CD4-positive, alpha-beta T cell (primary cell): Measurements from ENCODE around the gene KCNIP4. TPM values are rescaled to one million over a fixed set of nuclear protein-coding genes. Genes with fewer than 3 reads are reported as not detected.

ENCODE experiments used
- ATAC-seq: fragments of 200-7000 bp; cut with Tn5 transposase; one replicate; pipeline ENCODE4 v1.10.0; 2022; ENCODE audit warnings: mild to moderate bottlenecking; ENCODE audit not compliant: poor library complexity
- CTCF ChIA-PET: fragments of 350-600 bp; sonication (Branson Sonifier 250); formaldehyde crosslinking; loops from one replicate; lab custom pipeline; 2021; ENCODE audit warnings: antibody characterized with exemption, inconsistent platforms; lab: Charles Lee
- POLR2A ChIA-PET: fragments of 350-600 bp; sonication (Branson Sonifier 250); formaldehyde crosslinking; loops from one replicate; lab custom pipeline; 2021; ENCODE audit warnings: antibody characterized with exemption, inconsistent platforms; lab: Charles Lee
- DNase-seq, 14 experiments: peaks; one replicate each; pipeline ENCODE4 v3.0.0-alpha.2; 2013 to 2020; ENCODE audit warnings: mixed read lengths in 2 of 14
- H3K27ac ChIP-seq, 2 donors: one replicate each; pipeline versions ENCODE4 v1.5.1 to v1.7.0; 2013; ENCODE audit warnings: low read length in 2 of 2, low read depth in 1 of 2, mild to moderate bottlenecking in 1 of 2
- H3K27me3 ChIP-seq, 2 experiments: 1 replicate in 1 of 2; 2 replicates in 1 of 2; pipeline versions ENCODE4 v1.6.1 to v1.7.0; 2013; ENCODE audit warnings: low read length in 2 of 2, control low read depth in 1 of 2, mild to moderate bottlenecking in 1 of 2, moderate library complexity in 1 of 2; ENCODE audit not compliant: insufficient read depth in 2 of 2, control insufficient read depth in 1 of 2
- H3K36me3 ChIP-seq: one replicate; pipeline ENCODE4 v1.6.1; 2013; ENCODE audit warnings: low read length, control low read depth; ENCODE audit not compliant: insufficient read depth
- H3K4me1 ChIP-seq: one replicate; pipeline ENCODE4 v1.6.1; 2013; ENCODE audit warnings: low read length, control low read depth; ENCODE audit not compliant: insufficient read depth
- H3K4me3 ChIP-seq: one replicate; pipeline ENCODE4 v1.5.1; 2013; ENCODE audit warnings: mild to moderate bottlenecking, low read length, moderate library complexity
- H3K9me3 ChIP-seq, 2 experiments: 1 replicate in 1 of 2; 2 replicates in 1 of 2; pipeline versions ENCODE4 v1.6.1 to v1.7.0; 2013; ENCODE audit warnings: low read length in 2 of 2, mild to moderate bottlenecking in 2 of 2, control low read depth in 1 of 2, moderate library complexity in 1 of 2; ENCODE audit not compliant: control insufficient read depth in 1 of 2, insufficient read depth in 1 of 2
- H3K27ac Mint-ChIP-seq: one replicate; pipeline ENCODE4 v1.8.0; 2020; ENCODE audit warnings: mixed read lengths
- H3K27me3 Mint-ChIP-seq: one replicate; pipeline ENCODE4 v1.8.0; 2021; ENCODE audit warnings: mixed read lengths
- H3K36me3 Mint-ChIP-seq: one replicate; pipeline ENCODE4 v1.8.0; 2021; ENCODE audit warnings: low read depth, mixed read lengths
- H3K4me1 Mint-ChIP-seq: one replicate; pipeline ENCODE4 v1.8.0; 2021; ENCODE audit warnings: low read depth, mixed read lengths
- H3K4me3 Mint-ChIP-seq: one replicate; pipeline ENCODE4 v1.8.0; 2020; ENCODE audit warnings: mild to moderate bottlenecking, mixed read lengths
- H3K9me3 Mint-ChIP-seq: one replicate; pipeline ENCODE4 v1.8.0; 2020; ENCODE audit warnings: mixed read lengths
- CTCF ChIP-seq: fragments of 200-600 bp; IDR thresholded peaks from one replicate; pipeline ENCODE4 v1.8.0; 2022; ENCODE audit warnings: antibody characterized with exemption, mild to moderate bottlenecking
- intact Hi-C, 2 experiments: fragments of 100-400 bp; cut with DNase I in 1 of 2; cut with micrococcal nuclease in 1 of 2; formaldehyde crosslinking; loops; one replicate each; pipeline versions ENCODE4 v1.15.1 to v1.9.0; 2023 to 2025; cut with DNase I, micrococcal nuclease
- total RNA-seq, 174 experiments: library from RNA in 2 of 174; stranded (reverse) in 2 of 174; gene quantifications; one replicate each; pipeline ENCODE4 v1.2.3 and lab custom pipeline; 2021 to 2026

KCNIP4 gene
- total RNA-seq, 2 experiments from 2014 or later: not detected

GRCh38 chr4:21801661-21802385 lies 146.7 kb downstream of the KCNIP4 start:
- Histone ChIP-seq H3K4me1 (no peaks in the 10 kb centered on the region), H3K4me3 (no peak overlapping the region), H3K9me3 (no peaks in the 10 kb centered on the region), H3K36me3 (no peaks in the 10 kb centered on the region), H3K27ac (no peak overlapping the region), H3K27me3 (no peaks in the 10 kb centered on the region)
- Mint-ChIP-seq H3K36me3 (no peaks in the 10 kb centered on the region), H3K9me3 (no peaks in the 10 kb centered on the region), H3K4me1 (no peaks in the 10 kb centered on the region), H3K27me3 (no peaks in the 10 kb centered on the region), H3K4me3 (no peak overlapping the region), H3K27ac (no peak overlapping the region)
- CTCF ChIA-PET: no interaction called here
- intact Hi-C loops: no loop called here
- DNase-seq (no peak), ATAC-seq (no peak)
- no peak for TF ChIP-seq CTCF
- POLR2A ChIA-PET: no interaction called here

DNA sequence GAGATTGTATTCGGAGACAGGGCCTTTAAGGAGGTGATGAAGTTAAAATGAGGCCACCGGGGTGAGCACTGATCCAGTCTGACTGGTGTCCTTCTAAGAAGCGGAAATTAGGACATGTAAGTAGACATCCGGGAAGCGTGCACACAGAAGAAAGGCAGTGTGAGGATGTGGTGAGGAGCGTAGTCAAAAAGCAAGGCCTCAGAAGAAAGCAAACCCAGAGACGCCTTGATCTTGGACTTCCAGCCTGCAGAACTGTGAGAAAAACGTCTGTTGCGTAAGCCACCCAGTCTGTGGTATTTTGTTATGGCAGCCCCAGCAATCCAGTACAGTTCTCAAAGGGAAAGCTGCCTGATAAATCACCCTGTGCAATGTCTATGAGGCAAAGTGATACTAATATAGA lies 153.5 kb downstream of the KCNIP4 start:
- Mint-ChIP-seq H3K27ac (no peak overlapping the region), H3K27me3 (no peaks in the 10 kb centered on the region), H3K4me3 (no peak overlapping the region), H3K4me1 (no peaks in the 10 kb centered on the region), H3K9me3 (no peaks in the 10 kb centered on the region), H3K36me3 (no peaks in the 10 kb centered on the region)
- no peak for ATAC-seq
- TF ChIP-seq CTCF: no peak
- H3K27me3 ChIP-seq: no peaks in the 10 kb centered on the region
- intact Hi-C loops: loop anchor here in 1 of 2 experiments (10.0 kb wide), 1 partner anchor 590 kb away; no protein-coding TSS in a partner anchor
- H3K4me3 ChIP-seq: no peak overlapping the region
- no peak overlapping the region for H3K27ac ChIP-seq
- DNase-seq: peak in 3 of 14 experiments; percentile 1 to 41 (median 30)
- H3K36me3 ChIP-seq: no peaks in the 10 kb centered on the region
- peaks cover 0 to 4% of the 10 kb centered on the region in 2 experiments for H3K9me3 ChIP-seq
- ChIA-PET POLR2A (no interaction called here), CTCF (no interaction called here)
- no peaks in the 10 kb centered on the region for H3K4me1 ChIP-seq

GRCh38 chr4:21792736-21793135 lies 155.8 kb downstream of the KCNIP4 start:
- Mint-ChIP-seq H3K4me1 (no peaks in the 10 kb centered on the region), H3K27ac (no peak overlapping the region), H3K9me3 (no peaks in the 10 kb centered on the region), H3K4me3 (no peak overlapping the region), H3K36me3 (no peaks in the 10 kb centered on the region), H3K27me3 (no peaks in the 10 kb centered on the region)
- DNase-seq (no peak), ATAC-seq (no peak)
- no peak overlapping the region for H3K4me3 ChIP-seq
- TF ChIP-seq CTCF: no peak
- ChIA-PET CTCF (no interaction called here), POLR2A (no interaction called here)
- H3K27ac ChIP-seq: no peak overlapping the region
- no peaks in the 10 kb centered on the region for H3K27me3 ChIP-seq
- H3K36me3 ChIP-seq: no peaks in the 10 kb centered on the region
- peaks cover 0 to 4% of the 10 kb centered on the region in 2 experiments for H3K9me3 ChIP-seq
- H3K4me1 ChIP-seq: no peaks in the 10 kb centered on the region
- intact Hi-C loops: loop anchor here in 1 of 2 experiments (10.0 kb wide), 1 partner anchor 592 kb away; no protein-coding TSS in a partner anchor
